K562 (cell line): ENCODE results near the gene TFCP2L1. TPM values are rescaled to one million over a fixed set of nuclear protein-coding genes. Genes with fewer than 3 reads are reported as not detected.

ENCODE experiments used
- ATAC-seq: fragments of 200-7000 bp; cut with Tn5 transposase; 3 replicates; pipeline ENCODE4 v1.9.1; 2020; ENCODE audit warnings: moderate library complexity
- BruUV-seq: library from RNA; stranded (reverse); fragments of 400-500 nt; replicated peaks from 2 replicates; lab custom pipeline; 2021; lab: Mats Ljungman, UMichigan
- CTCF ChIA-PET: fragments of 300-600 bp; formaldehyde crosslinking; extraction: SDS; loops from one replicate; lab custom pipeline; 2021; ENCODE audit warnings: low intra/inter-chr PET ratio; lab: Yijun Ruan, JAX
- POLR2A ChIA-PET: fragments of 300-600, 350-650 bp; sonication (Branson Sonifier 250); formaldehyde crosslinking; extraction: SDS; loops from one replicate; lab custom pipeline; 2021; ENCODE audit warnings: antibody characterized with exemption, inconsistent platforms; lab: Yijun Ruan, JAX
- DNase-seq, 4 experiments: peaks; one replicate each; pipeline versions ENCODE4 v3.0.0 to v3.0.0-alpha.2; 2011 to 2018; ENCODE audit warnings: low spot score in 3 of 4, mixed read lengths in 3 of 4; ENCODE audit errors: extremely low read depth in 1 of 4
- FAIRE-seq: peaks from 2 replicates; lab custom pipeline; 2011; peaks lifted over from hg19 to GRCh38; lab: Jason Lieb, UNC
- H2AFZ ChIP-seq: 2 replicates; pipeline ENCODE4 v1.6.0; 2011; ENCODE audit warnings: low read depth, low read length, control low read depth, inconsistent platforms
- H3K27ac ChIP-seq: fragments of 200-600 bp; 3 replicates; pipeline ENCODE4 v1.8.0; 2011; ENCODE audit warnings: low read depth, mild to moderate bottlenecking, control low read depth, inconsistent platforms, low read length, moderate library complexity, mixed read lengths; ENCODE audit errors: extremely low read depth
- H3K27me3 ChIP-seq, 2 experiments: fragments of 300-600 bp in 1 of 2; 2 replicates in 1 of 2; 3 replicates in 1 of 2; pipeline versions ENCODE4 v1.6.0 to v1.8.0; 2011; ENCODE audit warnings: inconsistent platforms in 2 of 2, low read length in 2 of 2, mild to moderate bottlenecking in 1 of 2, mixed read lengths in 1 of 2, moderate library complexity in 1 of 2; ENCODE audit not compliant: control insufficient read depth in 2 of 2, insufficient read depth in 2 of 2
- H3K36me3 ChIP-seq: fragments of 300-600 bp; 3 replicates; pipeline ENCODE4 v1.8.0; 2011; ENCODE audit warnings: mild to moderate bottlenecking, low read length, inconsistent platforms; ENCODE audit not compliant: control insufficient read depth, insufficient read depth
- H3K4me1 ChIP-seq, 2 experiments: fragments of 200-600 bp in 1 of 2; replicated peaks in 1 of 2; 2 replicates in 1 of 2; 3 replicates in 1 of 2; pipeline versions ENCODE4 v1.5.1 to v1.8.0; 2011; ENCODE audit warnings: inconsistent platforms in 2 of 2, low read length in 2 of 2, mild to moderate bottlenecking in 1 of 2, mixed read lengths in 1 of 2, moderate library complexity in 1 of 2; ENCODE audit not compliant: control insufficient read depth in 2 of 2, insufficient read depth in 2 of 2
- H3K4me2 ChIP-seq: 2 replicates; pipeline ENCODE4 v1.6.1; 2011; ENCODE audit warnings: low read length, control low read depth, inconsistent platforms, mixed read lengths; ENCODE audit not compliant: insufficient read depth
- H3K4me3 ChIP-seq: fragments of 200-600 bp; sonication (generic), shearing (Covaris generic); 2 replicates; pipeline ENCODE4 v1.5.1; 2016; ENCODE audit warnings: control low read depth, inconsistent platforms
- H3K79me2 ChIP-seq: fragments of 200-600 bp; 3 replicates; pipeline ENCODE4 v1.8.0; 2011; ENCODE audit warnings: low read length, inconsistent platforms; ENCODE audit not compliant: control insufficient read depth, insufficient read depth
- H3K9ac ChIP-seq, 2 experiments: 2 replicates each; pipeline versions ENCODE4 v1.6.0 to v1.6.1; 2011; ENCODE audit warnings: low read depth in 2 of 2, low read length in 2 of 2, control low read depth in 1 of 2, inconsistent platforms in 1 of 2, mild to moderate bottlenecking in 1 of 2, mixed read lengths in 1 of 2; ENCODE audit not compliant: insufficient read depth in 1 of 2
- H3K9me1 ChIP-seq: one replicate; pipeline ENCODE4 v1.6.0; 2011; ENCODE audit warnings: inconsistent platforms, mild to moderate bottlenecking, low read length, moderate library complexity; ENCODE audit not compliant: control insufficient read depth, insufficient read depth
- H3K9me3 ChIP-seq: replicated peaks from 2 replicates; pipeline ENCODE4 v1.5.1; 2011; ENCODE audit warnings: low read depth, low read length, inconsistent platforms; ENCODE audit not compliant: control insufficient read depth, insufficient read depth
- H4K20me1 ChIP-seq: replicated peaks from 2 replicates; pipeline ENCODE4 v1.6.1; 2011; ENCODE audit warnings: low read length, inconsistent platforms, mixed read lengths; ENCODE audit not compliant: control insufficient read depth, insufficient read depth
- CSDE1 ChIP-seq, 2 experiments: fragments of 450-650 bp; IDR thresholded peaks; 2 replicates each; pipeline ENCODE4 v1.6.1; 2016; ENCODE audit warnings: mild to moderate bottlenecking in 1 of 2
- DACH1 ChIP-seq: fragments of 450-650 bp; IDR thresholded peaks from 2 replicates; pipeline ENCODE4 v1.6.1; 2018; ENCODE audit not compliant: partially characterized antibody
- ELF1 ChIP-seq: fragments of 200-800 bp; sonication (Bioruptor generic); IDR thresholded peaks from 2 replicates; pipeline ENCODE4 v1.6.1; 2016; ENCODE audit warnings: missing genetic modification characterization, missing compliant biosample characterization
- OTX1 ChIP-seq: fragments of 450-650 bp; formaldehyde crosslinking; IDR thresholded peaks from 2 replicates; pipeline ENCODE4 v1.4.0; 2022; ENCODE audit warnings: mild to moderate bottlenecking
- POLR2H ChIP-seq: IDR thresholded peaks from 2 replicates; pipeline ENCODE4 v1.6.1; 2016; ENCODE audit warnings: missing genetic modification characterization, low read depth, mild to moderate bottlenecking, control low read depth, missing compliant biosample characterization, moderate library complexity
- SIN3A ChIP-seq, 2 experiments: fragments of 150-350 bp in 1 of 2; IDR thresholded peaks; 2 replicates each; pipeline ENCODE4 v1.6.1; 2011 to 2016; ENCODE audit warnings: borderline replicate concordance in 2 of 2, low read depth in 2 of 2, low read length in 2 of 2, mild to moderate bottlenecking in 2 of 2, moderate library complexity in 2 of 2; ENCODE audit not compliant: control insufficient read depth in 1 of 2
- ZNF354B ChIP-seq: fragments of 250-450 bp; sonication (Bioruptor Pico); IDR thresholded peaks from 2 replicates; pipeline ENCODE4 v1.4.0; 2020
- whole genome bisulfite sequencing: fragments of 100-300 bp; shearing (Covaris generic); methylation state at CpG from one replicate; pipeline ENCODE4 v1.1.6; 2016; ENCODE audit warnings: low coverage, mixed read lengths; ENCODE audit not compliant: insufficient coverage; ENCODE audit errors: missing lambda C conversion rate; 5-methylcytosine and 5-hydroxymethylcytosine counted together
- in situ Hi-C: fragments of 300-500 bp; cut with MboI; formaldehyde crosslinking; loops from 4 replicates; pipeline ENCODE4 v1.15.0; 2018; ENCODE audit warnings: inconsistent platforms, mixed read lengths
- intact Hi-C: fragments of 100-400 bp; cut with micrococcal nuclease; formaldehyde crosslinking; loops from 2 replicates; pipeline ENCODE4 v1.14.2; 2022
- polyA plus RNA-seq, 8 experiments: library from polyadenylated mRNA; depleted of rRNA in 4 of 8; stranded (reverse) in 5 of 8; unstranded in 3 of 8; fragments of >200 nt; fragmentation: Nextera tagmentation in 2 of 8; fragmentation: Illumina TruSeq in 1 of 8; extraction: Ambion mirVana in 2 of 8; extraction: Trizol in 1 of 8; gene quantifications; 2 replicates each; pipeline versions ENCODE4 v1.2.1 to v1.2.3, GENCODE V29; 2011 to 2014; ENCODE audit warnings: inconsistent platforms in 1 of 8, missing spikeins in 1 of 8
- total RNA-seq, 7 experiments: library from RNA; depleted of rRNA in 6 of 7; stranded (reverse); fragments of >200 nt in 6 of 7; fragmentation: Illumina TruSeq in 2 of 7; extraction: Trizol in 2 of 7; gene quantifications; 2 replicates each; pipeline versions ENCODE4 v1.2.1 to v1.2.3, GENCODE V29; 2011 to 2021; ENCODE audit warnings: low replicate concordance in 1 of 7
- TF ChIP-seq, protein P1 (sequence below), 2 experiments: fragments of 150-350 bp in 1 of 2; IDR thresholded peaks; 2 replicates each; pipeline ENCODE4 v1.6.1; 2012 to 2016; ENCODE audit warnings: low read depth in 2 of 2, low read length in 2 of 2, mild to moderate bottlenecking in 1 of 2, moderate library complexity in 1 of 2

Gene TFCP2L1
- total and polyA plus RNA-seq, 9 of the 15 experiments (the other 6 are each of a cell fraction or from before 2014, with no cell fraction given): 0.08 to 1.00 (median 0.42) TPM

DNA sequence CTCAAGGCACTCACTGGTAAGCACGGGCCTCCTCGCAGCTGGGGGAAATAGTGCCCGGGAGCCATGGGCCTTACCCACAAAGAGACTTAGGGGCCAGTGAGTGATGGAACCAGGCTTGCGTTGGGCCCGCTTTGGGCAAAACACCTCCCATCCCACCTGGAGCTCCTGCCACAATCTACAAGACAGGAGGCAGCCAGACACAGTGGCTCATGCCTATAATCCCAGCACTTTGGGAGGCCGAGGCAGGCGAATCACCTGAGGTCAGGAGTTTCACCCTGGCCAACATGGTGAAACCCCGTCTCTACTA is 88.2 kb downstream of the TFCP2L1 start:
- Histone ChIP-seq H3K9me1 (no peaks in the 10 kb centered on the region), H3K36me3 (no peaks in the 10 kb centered on the region), H3K79me2 (no peaks in the 10 kb centered on the region), H3K27me3 (peaks cover 29 to 72% of the 10 kb centered on the region in 2 experiments), H3K4me3 (no peak overlapping the region), H3K27ac (no peak overlapping the region), H4K20me1 (no peaks in the 10 kb centered on the region; the same call in 1 of the 2 replicates), H3K9ac (no peak overlapping the region), H3K9me3 (no peaks in the 10 kb centered on the region), H3K4me1 (no peaks in the 10 kb centered on the region; a peak in 1 of 5 replicates), H3K4me2 (no peak overlapping the region), H2AFZ (no peak overlapping the region)
- TF ChIP-seq POLR2H (tag): no peak
- TF ChIP-seq SIN3A (IDR thresholded peaks at IDR 0.05; ENCODE audit: borderline replicate concordance in 2 of 2, control insufficient read depth in 1 of 2, low read depth in 2 of 2, low read length in 2 of 2): no peak
- no peak for TF ChIP-seq OTX1
- POLR2A ChIA-PET: interaction anchor here (1.3 kb wide), 1 partner anchor 9 kb away, joined by 4 read pairs; no protein-coding TSS in a partner anchor
- ATAC-seq (no peak), DNase-seq (no peak), FAIRE-seq (no peak)
- no TSS peak for BruUV-seq
- CTCF ChIA-PET: no interaction called here
- in situ Hi-C loops: no loop called here
- intact Hi-C loops: no loop called here
- 7% methylated on average over 8 of the region's 8 CpGs for WGBS

DNA sequence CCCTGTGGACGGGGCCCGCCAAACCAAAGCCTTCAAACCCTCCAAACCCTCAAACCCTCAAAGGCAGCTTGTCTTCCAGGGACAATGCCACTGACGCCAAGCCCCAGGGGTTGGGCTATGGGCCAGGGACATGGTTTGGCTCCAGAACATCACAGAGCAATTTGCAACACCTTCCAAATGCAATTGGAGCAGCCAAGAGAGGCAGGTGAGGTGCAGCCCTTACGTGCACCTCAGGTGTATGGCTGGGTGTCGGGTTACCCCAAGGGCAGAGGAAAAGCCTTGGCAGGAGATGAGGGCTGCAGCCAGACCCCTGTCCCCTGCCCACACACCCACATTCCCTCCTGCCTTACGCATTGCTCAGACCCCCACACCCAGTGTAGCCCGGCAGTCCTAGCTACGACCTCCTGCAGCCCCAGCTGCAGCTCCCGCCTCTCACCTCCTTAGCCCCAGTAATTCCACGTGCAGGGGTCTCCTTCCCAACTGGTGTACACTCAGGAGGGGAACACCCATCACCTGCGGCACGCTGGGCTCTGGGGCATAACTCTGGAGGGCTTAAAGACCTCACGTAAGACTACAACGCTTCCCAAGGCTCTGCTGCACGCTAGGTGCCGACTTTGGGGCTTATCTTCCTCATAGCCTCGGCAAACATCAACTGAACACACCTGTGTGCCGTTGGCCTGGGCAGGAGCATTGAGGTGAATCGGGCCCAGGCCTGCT is 88.7 kb downstream of the TFCP2L1 start:
- intact Hi-C loops: no loop called here
- Histone ChIP-seq H3K27me3 (peaks cover 29 to 75% of the 10 kb centered on the region in 2 experiments), H2AFZ (no peak overlapping the region), H3K4me2 (no peak overlapping the region), H3K9me1 (no peaks in the 10 kb centered on the region), H4K20me1 (no peaks in the 10 kb centered on the region; the same call in 1 of the 2 replicates), H3K9me3 (no peaks in the 10 kb centered on the region), H3K27ac (no peak overlapping the region), H3K79me2 (no peaks in the 10 kb centered on the region), H3K9ac (no peak overlapping the region), H3K4me1 (no peaks in the 10 kb centered on the region; a peak in 1 of 5 replicates), H3K4me3 (no peak overlapping the region)
- CTCF ChIA-PET: no interaction called here
- BruUV-seq: no TSS peak
- FAIRE-seq: no peak
- in situ Hi-C loops: no loop called here
- 2% methylated on average over 18 of the region's 19 CpGs for WGBS
- no peak for ATAC-seq
- no peak for DNase-seq
- POLR2A ChIA-PET: interaction anchor here (1.3 kb wide), 1 partner anchor 8 kb away, joined by 4 read pairs; no protein-coding TSS in a partner anchor
- no peak for TF ChIP-seq DACH1
- no peak for TF ChIP-seq ELF1 (tag)
- no peak for TF ChIP-seq CSDE1 (IDR thresholded peaks at IDR 0.05)
- no peak for TF ChIP-seq ZNF354B (CRISPR knock-in tag)
- TF ChIP-seq, protein P1, sequence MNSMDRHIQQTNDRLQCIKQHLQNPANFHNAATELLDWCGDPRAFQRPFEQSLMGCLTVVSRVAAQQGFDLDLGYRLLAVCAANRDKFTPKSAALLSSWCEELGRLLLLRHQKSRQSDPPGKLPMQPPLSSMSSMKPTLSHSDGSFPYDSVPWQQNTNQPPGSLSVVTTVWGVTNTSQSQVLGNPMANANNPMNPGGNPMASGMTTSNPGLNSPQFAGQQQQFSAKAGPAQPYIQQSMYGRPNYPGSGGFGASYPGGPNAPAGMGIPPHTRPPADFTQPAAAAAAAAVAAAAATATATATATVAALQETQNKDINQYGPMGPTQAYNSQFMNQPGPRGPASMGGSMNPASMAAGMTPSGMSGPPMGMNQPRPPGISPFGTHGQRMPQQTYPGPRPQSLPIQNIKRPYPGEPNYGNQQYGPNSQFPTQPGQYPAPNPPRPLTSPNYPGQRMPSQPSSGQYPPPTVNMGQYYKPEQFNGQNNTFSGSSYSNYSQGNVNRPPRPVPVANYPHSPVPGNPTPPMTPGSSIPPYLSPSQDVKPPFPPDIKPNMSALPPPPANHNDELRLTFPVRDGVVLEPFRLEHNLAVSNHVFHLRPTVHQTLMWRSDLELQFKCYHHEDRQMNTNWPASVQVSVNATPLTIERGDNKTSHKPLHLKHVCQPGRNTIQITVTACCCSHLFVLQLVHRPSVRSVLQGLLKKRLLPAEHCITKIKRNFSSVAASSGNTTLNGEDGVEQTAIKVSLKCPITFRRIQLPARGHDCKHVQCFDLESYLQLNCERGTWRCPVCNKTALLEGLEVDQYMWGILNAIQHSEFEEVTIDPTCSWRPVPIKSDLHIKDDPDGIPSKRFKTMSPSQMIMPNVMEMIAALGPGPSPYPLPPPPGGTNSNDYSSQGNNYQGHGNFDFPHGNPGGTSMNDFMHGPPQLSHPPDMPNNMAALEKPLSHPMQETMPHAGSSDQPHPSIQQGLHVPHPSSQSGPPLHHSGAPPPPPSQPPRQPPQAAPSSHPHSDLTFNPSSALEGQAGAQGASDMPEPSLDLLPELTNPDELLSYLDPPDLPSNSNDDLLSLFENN (IDR thresholded peaks at IDR 0.05; ENCODE audit: low read depth in 2 of 2, low read length in 2 of 2): no peak
- TF ChIP-seq, all 486 proteins: peak for 0
- no peaks in the 10 kb centered on the region for H3K36me3 ChIP-seq
